K562 (cell line): ENCODE data around the gene NOD2. TPM values are rescaled to one million over a fixed set of nuclear protein-coding genes. Genes with fewer than 3 reads are reported as not detected.

Experiments
- ATAC-seq: fragments of 200-7000 bp; cut with Tn5 transposase; 3 replicates; pipeline ENCODE4 v1.9.1; 2020; ENCODE audit warnings: moderate library complexity
- BruUV-seq: library from RNA; stranded (reverse); fragments of 400-500 nt; replicated peaks from 2 replicates; lab custom pipeline; 2021; lab: Mats Ljungman, UMichigan
- CTCF ChIA-PET: fragments of 300-600 bp; formaldehyde crosslinking; extraction: SDS; loops from one replicate; lab custom pipeline; 2021; ENCODE audit warnings: low intra/inter-chr PET ratio; lab: Yijun Ruan, JAX
- POLR2A ChIA-PET: fragments of 300-600, 350-650 bp; sonication (Branson Sonifier 250); formaldehyde crosslinking; extraction: SDS; loops from one replicate; lab custom pipeline; 2021; ENCODE audit warnings: antibody characterized with exemption, inconsistent platforms; lab: Yijun Ruan, JAX
- DNase-seq, 4 experiments: peaks; one replicate each; pipeline versions ENCODE4 v3.0.0 to v3.0.0-alpha.2; 2011 to 2018; ENCODE audit warnings: low spot score in 3 of 4, mixed read lengths in 3 of 4; ENCODE audit errors: extremely low read depth in 1 of 4
- FAIRE-seq: peaks from 2 replicates; lab custom pipeline; 2011; peaks lifted over from hg19 to GRCh38; lab: Jason Lieb, UNC
- H2AFZ ChIP-seq: 2 replicates; pipeline ENCODE4 v1.6.0; 2011; ENCODE audit warnings: low read depth, low read length, control low read depth, inconsistent platforms
- H3K27ac ChIP-seq: fragments of 200-600 bp; 3 replicates; pipeline ENCODE4 v1.8.0; 2011; ENCODE audit warnings: low read depth, mild to moderate bottlenecking, control low read depth, inconsistent platforms, low read length, moderate library complexity, mixed read lengths; ENCODE audit errors: extremely low read depth
- H3K27me3 ChIP-seq, 2 experiments: fragments of 300-600 bp in 1 of 2; 2 replicates in 1 of 2; 3 replicates in 1 of 2; pipeline versions ENCODE4 v1.6.0 to v1.8.0; 2011; ENCODE audit warnings: inconsistent platforms in 2 of 2, low read length in 2 of 2, mild to moderate bottlenecking in 1 of 2, mixed read lengths in 1 of 2, moderate library complexity in 1 of 2; ENCODE audit not compliant: control insufficient read depth in 2 of 2, insufficient read depth in 2 of 2
- H3K36me3 ChIP-seq: fragments of 300-600 bp; 3 replicates; pipeline ENCODE4 v1.8.0; 2011; ENCODE audit warnings: mild to moderate bottlenecking, low read length, inconsistent platforms; ENCODE audit not compliant: control insufficient read depth, insufficient read depth
- H3K4me1 ChIP-seq, 2 experiments: fragments of 200-600 bp in 1 of 2; replicated peaks in 1 of 2; 2 replicates in 1 of 2; 3 replicates in 1 of 2; pipeline versions ENCODE4 v1.5.1 to v1.8.0; 2011; ENCODE audit warnings: inconsistent platforms in 2 of 2, low read length in 2 of 2, mild to moderate bottlenecking in 1 of 2, mixed read lengths in 1 of 2, moderate library complexity in 1 of 2; ENCODE audit not compliant: control insufficient read depth in 2 of 2, insufficient read depth in 2 of 2
- H3K4me2 ChIP-seq: 2 replicates; pipeline ENCODE4 v1.6.1; 2011; ENCODE audit warnings: low read length, control low read depth, inconsistent platforms, mixed read lengths; ENCODE audit not compliant: insufficient read depth
- H3K4me3 ChIP-seq: fragments of 200-600 bp; sonication (generic), shearing (Covaris generic); 2 replicates; pipeline ENCODE4 v1.5.1; 2016; ENCODE audit warnings: control low read depth, inconsistent platforms
- H3K79me2 ChIP-seq: fragments of 200-600 bp; 3 replicates; pipeline ENCODE4 v1.8.0; 2011; ENCODE audit warnings: low read length, inconsistent platforms; ENCODE audit not compliant: control insufficient read depth, insufficient read depth
- H3K9ac ChIP-seq, 2 experiments: 2 replicates each; pipeline versions ENCODE4 v1.6.0 to v1.6.1; 2011; ENCODE audit warnings: low read depth in 2 of 2, low read length in 2 of 2, control low read depth in 1 of 2, inconsistent platforms in 1 of 2, mild to moderate bottlenecking in 1 of 2, mixed read lengths in 1 of 2; ENCODE audit not compliant: insufficient read depth in 1 of 2
- H3K9me1 ChIP-seq: one replicate; pipeline ENCODE4 v1.6.0; 2011; ENCODE audit warnings: inconsistent platforms, mild to moderate bottlenecking, low read length, moderate library complexity; ENCODE audit not compliant: control insufficient read depth, insufficient read depth
- H3K9me3 ChIP-seq: replicated peaks from 2 replicates; pipeline ENCODE4 v1.5.1; 2011; ENCODE audit warnings: low read depth, low read length, inconsistent platforms; ENCODE audit not compliant: control insufficient read depth, insufficient read depth
- H4K20me1 ChIP-seq: replicated peaks from 2 replicates; pipeline ENCODE4 v1.6.1; 2011; ENCODE audit warnings: low read length, inconsistent platforms, mixed read lengths; ENCODE audit not compliant: control insufficient read depth, insufficient read depth
- ADNP ChIP-seq: fragments of 200-800 bp; sonication (Bioruptor generic); IDR thresholded peaks from 2 replicates; pipeline ENCODE4 v1.6.1; 2016; ENCODE audit warnings: missing genetic modification characterization, missing compliant biosample characterization
- BACH1 ChIP-seq: fragments of 200-800 bp; sonication (Bioruptor generic); IDR thresholded peaks from 2 replicates; pipeline ENCODE4 v1.6.1; 2016; ENCODE audit warnings: missing genetic modification characterization, missing compliant biosample characterization
- HNRNPLL ChIP-seq: fragments of 200-400 bp; formaldehyde crosslinking; IDR thresholded peaks from 2 replicates; pipeline ENCODE4 v1.6.1; 2017; ENCODE audit warnings: low read length, low read depth, mild to moderate bottlenecking; ENCODE audit not compliant: poor library complexity, severe bottlenecking
- NR1H2 ChIP-seq: sonication (generic); formaldehyde crosslinking; IDR thresholded peaks from 2 replicates; pipeline ENCODE4 v1.4.0; 2020; ENCODE audit warnings: mild to moderate bottlenecking, missing genetic modification reagents
- PKNOX1 ChIP-seq: fragments of 450-650 bp; IDR thresholded peaks from 2 replicates; pipeline ENCODE4 v1.6.1; 2016
- RFX7 ChIP-seq: fragments of 250-450 bp; sonication (Bioruptor Pico); IDR thresholded peaks from 2 replicates; pipeline ENCODE4 v1.5.1; 2021; ENCODE audit warnings: mild to moderate bottlenecking
- SMARCE1 ChIP-seq: fragments of 450-650 bp; IDR thresholded peaks from 2 replicates; pipeline ENCODE4 v1.7.1; 2016; ENCODE audit warnings: mild to moderate bottlenecking
- ZNF232 ChIP-seq: sonication (generic); formaldehyde crosslinking; IDR thresholded peaks from 2 replicates; pipeline ENCODE4 v1.8.0; 2022; ENCODE audit warnings: mild to moderate bottlenecking, missing genetic modification reagents
- ZNF551 ChIP-seq: fragments of 250-450 bp; sonication (Bioruptor Pico); IDR thresholded peaks from 2 replicates; pipeline ENCODE4 v1.5.0; 2021; ENCODE audit warnings: mild to moderate bottlenecking, moderate library complexity
- WGBS: fragments of 100-300 bp; shearing (Covaris generic); methylation state at CpG from one replicate; pipeline ENCODE4 v1.1.6; 2016; ENCODE audit warnings: low coverage, mixed read lengths; ENCODE audit not compliant: insufficient coverage; ENCODE audit errors: missing lambda C conversion rate; 5-methylcytosine and 5-hydroxymethylcytosine counted together
- in situ Hi-C: fragments of 300-500 bp; cut with MboI; formaldehyde crosslinking; loops from 4 replicates; pipeline ENCODE4 v1.15.0; 2018; ENCODE audit warnings: inconsistent platforms, mixed read lengths
- intact Hi-C: fragments of 100-400 bp; cut with micrococcal nuclease; formaldehyde crosslinking; loops from 2 replicates; pipeline ENCODE4 v1.14.2; 2022
- polyA plus RNA-seq, 8 experiments: library from polyadenylated mRNA; depleted of rRNA in 4 of 8; stranded (reverse) in 5 of 8; unstranded in 3 of 8; fragments of >200 nt; fragmentation: Nextera tagmentation in 2 of 8; fragmentation: Illumina TruSeq in 1 of 8; extraction: Ambion mirVana in 2 of 8; extraction: Trizol in 1 of 8; gene quantifications; 2 replicates each; pipeline versions ENCODE4 v1.2.1 to v1.2.3, GENCODE V29; 2011 to 2014; ENCODE audit warnings: inconsistent platforms in 1 of 8, missing spikeins in 1 of 8
- total RNA-seq, 7 experiments: library from RNA; depleted of rRNA in 6 of 7; stranded (reverse); fragments of >200 nt in 6 of 7; fragmentation: Illumina TruSeq in 2 of 7; extraction: Trizol in 2 of 7; gene quantifications; 2 replicates each; pipeline versions ENCODE4 v1.2.1 to v1.2.3, GENCODE V29; 2011 to 2021; ENCODE audit warnings: low replicate concordance in 1 of 7
- TF ChIP-seq, protein P1 (sequence below), 2 experiments: fragments of 450-650 bp in 1 of 2; IDR thresholded peaks; 2 replicates each; pipeline ENCODE4 v1.6.1; 2011 to 2017; ENCODE audit warnings: low read depth in 2 of 2, antibody characterized with exemption in 1 of 2, borderline replicate concordance in 1 of 2, low read length in 1 of 2, mild to moderate bottlenecking in 1 of 2, mixed read lengths in 1 of 2; ENCODE audit not compliant: control insufficient read depth in 1 of 2

NOD2 gene
- total and polyA plus RNA-seq, 9 of the 15 experiments (the other 6 are each of a cell fraction or from before 2014, with no cell fraction given), result 0.04 TPM; not detected in 8

- FAIRE-seq, result no peak
Measured at GRCh38 chr16:50685462-50686063, 7.8 kb upstream of the NOD2 start.

More at GRCh38 chr16:50685462-50686063, 7.8 kb upstream of the NOD2 start:
- POLR2A ChIA-PET, result no interaction called here
- no peak for TF ChIP-seq RFX7 (CRISPR knock-in tag)
- TF ChIP-seq ADNP, result no peak
- no peak for TF ChIP-seq ZNF232 (CRISPR knock-in tag)
- TF ChIP-seq HNRNPLL, result no peak
- TF ChIP-seq PKNOX1, result no peak
- no peak for TF ChIP-seq ZNF551 (CRISPR knock-in tag)
- TF ChIP-seq, protein P1, sequence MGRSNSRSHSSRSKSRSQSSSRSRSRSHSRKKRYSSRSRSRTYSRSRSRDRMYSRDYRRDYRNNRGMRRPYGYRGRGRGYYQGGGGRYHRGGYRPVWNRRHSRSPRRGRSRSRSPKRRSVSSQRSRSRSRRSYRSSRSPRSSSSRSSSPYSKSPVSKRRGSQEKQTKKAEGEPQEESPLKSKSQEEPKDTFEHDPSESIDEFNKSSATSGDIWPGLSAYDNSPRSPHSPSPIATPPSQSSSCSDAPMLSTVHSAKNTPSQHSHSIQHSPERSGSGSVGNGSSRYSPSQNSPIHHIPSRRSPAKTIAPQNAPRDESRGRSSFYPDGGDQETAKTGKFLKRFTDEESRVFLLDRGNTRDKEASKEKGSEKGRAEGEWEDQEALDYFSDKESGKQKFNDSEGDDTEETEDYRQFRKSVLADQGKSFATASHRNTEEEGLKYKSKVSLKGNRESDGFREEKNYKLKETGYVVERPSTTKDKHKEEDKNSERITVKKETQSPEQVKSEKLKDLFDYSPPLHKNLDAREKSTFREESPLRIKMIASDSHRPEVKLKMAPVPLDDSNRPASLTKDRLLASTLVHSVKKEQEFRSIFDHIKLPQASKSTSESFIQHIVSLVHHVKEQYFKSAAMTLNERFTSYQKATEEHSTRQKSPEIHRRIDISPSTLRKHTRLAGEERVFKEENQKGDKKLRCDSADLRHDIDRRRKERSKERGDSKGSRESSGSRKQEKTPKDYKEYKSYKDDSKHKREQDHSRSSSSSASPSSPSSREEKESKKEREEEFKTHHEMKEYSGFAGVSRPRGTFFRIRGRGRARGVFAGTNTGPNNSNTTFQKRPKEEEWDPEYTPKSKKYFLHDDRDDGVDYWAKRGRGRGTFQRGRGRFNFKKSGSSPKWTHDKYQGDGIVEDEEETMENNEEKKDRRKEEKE (IDR thresholded peaks at IDR 0.05; ENCODE audit: borderline replicate concordance in 1 of 2, control insufficient read depth in 1 of 2, low read depth in 2 of 2, low read length in 1 of 2), result no peak
- TF ChIP-seq SMARCE1, result no peak
- TF ChIP-seq BACH1, result no peak
- no peak for TF ChIP-seq NR1H2 (CRISPR knock-in tag)
- H4K20me1 ChIP-seq, result no peaks in the 10 kb centered on the region
- peaks cover 8 to 33% of the 10 kb centered on the region in 2 experiments; a peak in 3 of 5 replicates for H3K27me3 ChIP-seq
- no TSS peak for BruUV-seq
- H3K79me2 ChIP-seq, result no peaks in the 10 kb centered on the region
- in situ Hi-C loops, result no loop called here
- DNase-seq (no peak), ATAC-seq (no peak)
- H2AFZ ChIP-seq, result no peak overlapping the region
- H3K36me3 ChIP-seq, result no peaks in the 10 kb centered on the region
- H3K4me2 ChIP-seq, result no peak overlapping the region
- H3K27ac ChIP-seq, result no peak overlapping the region
- H3K4me3 ChIP-seq, result no peak overlapping the region
- WGBS, result under 1% methylated on average over 8 of the region's 8 CpGs
- no peaks in the 10 kb centered on the region for H3K4me1 ChIP-seq
- no peaks in the 10 kb centered on the region for H3K9me3 ChIP-seq
- no peak overlapping the region for H3K9ac ChIP-seq
- H3K9me1 ChIP-seq, result no peaks in the 10 kb centered on the region
- intact Hi-C loops, result no loop called here
- CTCF ChIA-PET, result no interaction called here
